ENCODE measurements around the gene ICAM5.

Gene ICAM5

DNA sequence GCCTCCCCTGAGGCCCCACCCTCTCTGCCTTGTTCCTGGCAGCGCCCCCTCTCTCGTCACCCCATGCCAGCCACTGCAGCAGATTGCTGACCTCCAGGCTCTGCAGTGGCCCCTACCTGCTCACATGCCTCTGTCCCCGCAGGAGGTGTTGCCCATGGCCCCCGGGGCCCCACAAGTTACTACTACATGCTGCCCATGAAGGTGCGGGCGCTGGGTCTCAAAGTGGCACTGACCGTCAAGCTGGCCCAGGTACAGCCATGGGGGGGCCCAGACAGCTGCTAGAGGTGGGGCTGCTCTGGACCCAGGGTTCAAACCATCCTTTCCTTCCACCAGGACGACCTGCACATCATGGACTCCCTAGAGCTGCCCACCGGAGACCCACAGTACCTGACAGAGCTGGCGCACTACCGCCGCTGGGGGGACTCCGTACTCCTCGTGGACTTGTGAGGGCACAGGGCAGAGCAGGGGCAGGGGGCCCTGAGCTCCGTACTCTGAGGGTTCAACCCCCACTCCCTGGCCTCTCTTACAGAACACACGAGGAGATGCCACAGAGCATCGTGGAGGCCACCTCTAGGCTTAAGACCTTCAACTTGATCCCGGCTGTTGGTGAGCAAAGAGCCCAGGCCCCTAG lies 31.6 kb upstream of the ICAM5 start:
- H2AK5ac ChIP-seq (ENCODE audit: low read depth, low read length) = peak overlapping the region; percentile 56
- no peaks in the 10 kb centered on the region for H3K27me3 ChIP-seq (ENCODE audit: control insufficient read depth in 3 of 3, insufficient read depth in 3 of 3, low read depth in 1 of 3, low read length in 3 of 3)
- peak overlapping the region; percentile 55 for H3K23ac ChIP-seq (ENCODE audit: low read depth, low read length, poor library complexity)
- no peak overlapping the region for H4K8ac ChIP-seq (ENCODE audit: low read depth, low read length)
- no peak overlapping the region for H3K14ac ChIP-seq (ENCODE audit: low read length)
- H3K4me3 ChIP-seq (ENCODE audit: low read length in 2 of 2) = no peak overlapping the region
- no peak overlapping the region for H2AFZ ChIP-seq (ENCODE audit: low read length)
- peaks cover 0 to 2% of the 10 kb centered on the region in 2 donors for H3K4me1 ChIP-seq (ENCODE audit: control insufficient read depth in 2 of 2, insufficient read depth in 1 of 2, low read depth in 1 of 2, low read length in 2 of 2)
- no peak overlapping the region for H2BK5ac ChIP-seq (ENCODE audit: low read length)
- peak overlapping the region; percentile 41 for H2BK12ac ChIP-seq (ENCODE audit: low read length)
- no CpG with 5 or more reads among the region's 18 CpGs for WGBS, 2 donors (ENCODE audit: extremely low coverage in 2 of 2, insufficient read length in 2 of 2, insufficient replicate concordance in 1 of 2)
- peaks cover 30 to 62% of the 10 kb centered on the region in 2 donors for H3K36me3 ChIP-seq (replicated peaks in 1 of 2; ENCODE audit: control insufficient read depth in 2 of 2, insufficient read depth in 2 of 2, low read length in 2 of 2)
- H3K4me2 ChIP-seq (ENCODE audit: insufficient read depth, low read length, poor library complexity, severe bottlenecking) = no peak overlapping the region
- H2BK15ac ChIP-seq (ENCODE audit: low read length) = no peak overlapping the region
- H3K9ac ChIP-seq (ENCODE audit: low read depth, low read length, poor library complexity) = no peak overlapping the region
- DNase-seq (ENCODE audit: low spot score) = no peak
- H3K79me1 ChIP-seq (ENCODE audit: low read depth, low read length) = no peaks in the 10 kb centered on the region
- no peak overlapping the region for H2BK120ac ChIP-seq (ENCODE audit: low read depth, low read length)
- no peak overlapping the region for H3K27ac ChIP-seq (replicated peaks; ENCODE audit: low read length)
- no peak overlapping the region for H4K91ac ChIP-seq (ENCODE audit: low read depth, low read length, poor library complexity)
- H3K4ac ChIP-seq (ENCODE audit: low read length) = no peak overlapping the region
- peaks cover 0 to 2% of the 10 kb centered on the region in 2 donors for H3K9me3 ChIP-seq (replicated peaks in 1 of 2; ENCODE audit: control insufficient read depth in 2 of 2, insufficient read depth in 1 of 2, low read depth in 1 of 2, low read length in 2 of 2)
- H3K18ac ChIP-seq (ENCODE audit: low read length) = no peak overlapping the region

GRCh38 chr19:10259162-10259905 lies 30.4 kb upstream of the ICAM5 start:
- Histone ChIP-seq H3K27me3 (ENCODE audit: control insufficient read depth in 3 of 3, insufficient read depth in 3 of 3, low read depth in 1 of 3, low read length in 3 of 3) (no peaks in the 10 kb centered on the region), H3K18ac (ENCODE audit: low read length) (peak overlapping the region; percentile 19), H3K4me1 (ENCODE audit: control insufficient read depth in 2 of 2, insufficient read depth in 1 of 2, low read depth in 1 of 2, low read length in 2 of 2) (peaks cover 0 to 2% of the 10 kb centered on the region in 2 donors), H3K14ac (ENCODE audit: low read length) (no peak overlapping the region), H4K8ac (ENCODE audit: low read depth, low read length) (no peak overlapping the region), H3K27ac (replicated peaks; ENCODE audit: low read length) (no peak overlapping the region), H3K4ac (ENCODE audit: low read length) (no peak overlapping the region), H3K79me1 (ENCODE audit: low read depth, low read length) (no peaks in the 10 kb centered on the region), H3K4me3 (ENCODE audit: low read length in 2 of 2) (peak overlapping the region in 1 of 2 donors; percentile 29), H2BK15ac (ENCODE audit: low read length) (no peak overlapping the region), H2BK5ac (ENCODE audit: low read length) (no peak overlapping the region), H3K9me3 (replicated peaks in 1 of 2; ENCODE audit: control insufficient read depth in 2 of 2, insufficient read depth in 1 of 2, low read depth in 1 of 2, low read length in 2 of 2) (peaks cover 0 to 2% of the 10 kb centered on the region in 2 donors), H3K4me2 (ENCODE audit: insufficient read depth, low read length, poor library complexity, severe bottlenecking) (no peak overlapping the region), H3K23ac (ENCODE audit: low read depth, low read length, poor library complexity) (peak overlapping the region; percentile 85), H2BK120ac (ENCODE audit: low read depth, low read length) (no peak overlapping the region), H2AK5ac (ENCODE audit: low read depth, low read length) (peak overlapping the region; percentile 45), H2AFZ (ENCODE audit: low read length) (no peak overlapping the region), H4K91ac (ENCODE audit: low read depth, low read length, poor library complexity) (no peak overlapping the region), H2BK12ac (ENCODE audit: low read length) (no peak overlapping the region), H3K36me3 (replicated peaks in 1 of 2; ENCODE audit: control insufficient read depth in 2 of 2, insufficient read depth in 2 of 2, low read length in 2 of 2) (peaks cover 28 to 52% of the 10 kb centered on the region in 2 donors), H3K9ac (ENCODE audit: low read depth, low read length, poor library complexity) (peak overlapping the region; percentile 30)
- DNase-seq (ENCODE audit: low spot score) = peak; percentile 89
- no CpG with 5 or more reads among the region's 32 CpGs for WGBS, 2 donors (ENCODE audit: extremely low coverage in 2 of 2, insufficient read length in 2 of 2, insufficient replicate concordance in 1 of 2)

DNA sequence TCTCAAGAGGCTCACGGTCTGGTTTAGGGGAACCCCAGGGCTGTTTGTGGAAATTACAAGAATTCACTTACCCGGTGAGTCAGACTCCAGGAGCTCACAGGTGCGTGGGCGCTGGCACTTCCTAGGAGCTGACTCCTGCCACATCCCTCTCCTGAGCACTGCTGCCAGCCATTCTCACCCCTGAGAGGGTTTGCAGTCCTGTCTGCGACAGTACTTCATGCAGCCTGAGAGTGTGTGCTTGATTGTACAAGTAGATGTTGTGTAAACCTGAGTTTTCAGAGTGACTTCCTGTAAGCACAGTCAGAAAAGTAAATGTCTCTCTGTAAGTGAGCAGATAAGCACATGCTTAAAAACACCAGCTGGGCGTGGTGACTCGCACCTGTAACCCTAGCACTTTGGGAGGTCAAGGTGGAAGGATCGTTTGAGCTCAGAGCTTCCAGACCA lies 29.6 kb upstream of the ICAM5 start:
- Histone ChIP-seq H3K79me1 (ENCODE audit: low read depth, low read length) (no peaks in the 10 kb centered on the region), H2AK5ac (ENCODE audit: low read depth, low read length) (no peak overlapping the region), H3K9ac (ENCODE audit: low read depth, low read length, poor library complexity) (no peak overlapping the region), H3K4me1 (ENCODE audit: control insufficient read depth in 2 of 2, insufficient read depth in 1 of 2, low read depth in 1 of 2, low read length in 2 of 2) (peaks cover 0 to 2% of the 10 kb centered on the region in 2 donors), H3K4ac (ENCODE audit: low read length) (no peak overlapping the region), H4K8ac (ENCODE audit: low read depth, low read length) (no peak overlapping the region), H2AFZ (ENCODE audit: low read length) (no peak overlapping the region), H3K36me3 (replicated peaks in 1 of 2; ENCODE audit: control insufficient read depth in 2 of 2, insufficient read depth in 2 of 2, low read length in 2 of 2) (peaks cover 24 to 45% of the 10 kb centered on the region in 2 donors), H3K4me3 (ENCODE audit: low read length in 2 of 2) (no peak overlapping the region), H2BK12ac (ENCODE audit: low read length) (no peak overlapping the region), H3K9me3 (replicated peaks in 1 of 2; ENCODE audit: control insufficient read depth in 2 of 2, insufficient read depth in 1 of 2, low read depth in 1 of 2, low read length in 2 of 2) (peaks cover 0 to 2% of the 10 kb centered on the region in 2 donors), H2BK5ac (ENCODE audit: low read length) (no peak overlapping the region), H3K27me3 (ENCODE audit: control insufficient read depth in 3 of 3, insufficient read depth in 3 of 3, low read depth in 1 of 3, low read length in 3 of 3) (no peaks in the 10 kb centered on the region), H3K27ac (replicated peaks; ENCODE audit: low read length) (no peak overlapping the region), H3K4me2 (ENCODE audit: insufficient read depth, low read length, poor library complexity, severe bottlenecking) (no peak overlapping the region), H2BK120ac (ENCODE audit: low read depth, low read length) (no peak overlapping the region), H3K14ac (ENCODE audit: low read length) (no peak overlapping the region), H3K23ac (ENCODE audit: low read depth, low read length, poor library complexity) (no peak overlapping the region), H3K18ac (ENCODE audit: low read length) (no peak overlapping the region), H4K91ac (ENCODE audit: low read depth, low read length, poor library complexity) (no peak overlapping the region), H2BK15ac (ENCODE audit: low read length) (no peak overlapping the region)
- DNase-seq (ENCODE audit: low spot score) = no peak
- WGBS, 2 donors (ENCODE audit: extremely low coverage in 2 of 2, insufficient read length in 2 of 2, insufficient replicate concordance in 1 of 2) = no CpG with 5 or more reads among the region's 8 CpGs

- Histone ChIP-seq H3K4me1 (ENCODE audit: control insufficient read depth in 2 of 2, insufficient read depth in 1 of 2, low read depth in 1 of 2, low read length in 2 of 2) (peaks cover 0 to 2% of the 10 kb centered on the region in 2 donors), H3K4me2 (ENCODE audit: insufficient read depth, low read length, poor library complexity, severe bottlenecking) (no peak overlapping the region), H3K9ac (ENCODE audit: low read depth, low read length, poor library complexity) (no peak overlapping the region), H2AK5ac (ENCODE audit: low read depth, low read length) (no peak overlapping the region), H2BK5ac (ENCODE audit: low read length) (no peak overlapping the region), H2BK12ac (ENCODE audit: low read length) (no peak overlapping the region), H3K27ac (replicated peaks; ENCODE audit: low read length) (no peak overlapping the region), H3K79me1 (ENCODE audit: low read depth, low read length) (no peaks in the 10 kb centered on the region), H2BK15ac (ENCODE audit: low read length) (no peak overlapping the region), H3K9me3 (replicated peaks in 1 of 2; ENCODE audit: control insufficient read depth in 2 of 2, insufficient read depth in 1 of 2, low read depth in 1 of 2, low read length in 2 of 2) (no peaks in the 10 kb centered on the region), H3K36me3 (replicated peaks in 1 of 2; ENCODE audit: control insufficient read depth in 2 of 2, insufficient read depth in 2 of 2, low read length in 2 of 2) (peaks cover 14 to 23% of the 10 kb centered on the region in 2 donors), H3K14ac (ENCODE audit: low read length) (no peak overlapping the region), H3K4ac (ENCODE audit: low read length) (no peak overlapping the region), H4K8ac (ENCODE audit: low read depth, low read length) (no peak overlapping the region), H4K91ac (ENCODE audit: low read depth, low read length, poor library complexity) (no peak overlapping the region), H2AFZ (ENCODE audit: low read length) (no peak overlapping the region), H3K4me3 (ENCODE audit: low read length in 2 of 2) (no peak overlapping the region), H2BK120ac (ENCODE audit: low read depth, low read length) (no peak overlapping the region), H3K18ac (ENCODE audit: low read length) (no peak overlapping the region), H3K23ac (ENCODE audit: low read depth, low read length, poor library complexity) (no peak overlapping the region), H3K27me3 (ENCODE audit: control insufficient read depth in 3 of 3, insufficient read depth in 3 of 3, low read depth in 1 of 3, low read length in 3 of 3) (no peaks in the 10 kb centered on the region)
- WGBS, 2 donors (ENCODE audit: extremely low coverage in 2 of 2, insufficient read length in 2 of 2, insufficient replicate concordance in 1 of 2) = no CpG with 5 or more reads among the region's 7 CpGs
- DNase-seq (ENCODE audit: low spot score) = no peak
Observed at GRCh38 chr19:10262771-10263170, 27.0 kb upstream of the ICAM5 start.

Measured in neuronal stem cell (in vitro differentiated cells).